Measurements from ENCODE around the gene NALCN. TPM values are rescaled to one million over a fixed set of nuclear protein-coding genes. Genes with fewer than 3 reads are reported as not detected.

The NALCN gene
- total RNA-seq = 0.19 and 0.34 TPM in 2 replicates

DNA sequence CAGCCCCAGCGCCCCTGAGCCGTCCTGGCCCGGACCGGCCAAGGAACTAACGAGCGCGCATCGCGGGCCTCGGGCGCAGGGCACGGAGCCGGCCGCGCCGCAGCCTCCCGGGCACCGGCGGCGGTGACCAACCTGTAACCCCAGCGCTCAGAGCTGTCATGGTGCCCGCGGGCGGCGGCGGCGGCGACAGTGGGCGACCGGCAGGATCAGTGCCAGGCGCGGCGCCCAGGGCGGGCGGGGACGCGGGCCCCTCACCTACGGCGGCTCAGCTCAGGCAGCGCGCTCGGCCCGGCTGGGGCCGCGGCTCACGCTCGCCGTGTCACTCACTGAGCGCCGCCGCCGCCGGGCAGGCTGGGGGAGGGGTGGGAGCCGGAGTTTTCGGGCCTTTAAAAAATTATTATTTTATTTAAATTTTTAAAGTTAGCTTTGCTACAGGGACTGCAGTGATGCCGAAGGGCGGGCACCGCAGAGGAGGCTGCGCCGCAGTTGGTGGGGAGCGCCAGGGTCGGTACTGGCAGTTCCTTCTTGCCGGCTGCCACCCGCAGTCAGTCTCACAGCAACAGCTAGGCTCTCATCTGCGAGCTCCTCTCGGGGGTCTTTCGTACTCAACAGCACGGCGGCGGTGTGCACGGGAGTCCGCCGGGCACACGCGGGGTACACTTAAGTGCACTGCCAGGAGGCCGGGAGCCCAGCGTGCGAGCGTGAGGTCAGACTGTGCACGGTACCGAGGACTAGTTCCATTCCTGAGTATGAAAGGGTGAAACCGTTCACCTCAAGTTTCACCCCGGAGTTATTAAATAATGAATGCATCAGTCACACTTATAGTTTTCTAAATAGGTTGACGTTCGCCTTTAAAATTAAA is at the start of gene NALCN:
Gene NALCN, minus strand, starts transcription at position 328 of the 862 bp plus-strand sequence. CDS start 17,382 bp downstream, outside the sequence.

DNA sequence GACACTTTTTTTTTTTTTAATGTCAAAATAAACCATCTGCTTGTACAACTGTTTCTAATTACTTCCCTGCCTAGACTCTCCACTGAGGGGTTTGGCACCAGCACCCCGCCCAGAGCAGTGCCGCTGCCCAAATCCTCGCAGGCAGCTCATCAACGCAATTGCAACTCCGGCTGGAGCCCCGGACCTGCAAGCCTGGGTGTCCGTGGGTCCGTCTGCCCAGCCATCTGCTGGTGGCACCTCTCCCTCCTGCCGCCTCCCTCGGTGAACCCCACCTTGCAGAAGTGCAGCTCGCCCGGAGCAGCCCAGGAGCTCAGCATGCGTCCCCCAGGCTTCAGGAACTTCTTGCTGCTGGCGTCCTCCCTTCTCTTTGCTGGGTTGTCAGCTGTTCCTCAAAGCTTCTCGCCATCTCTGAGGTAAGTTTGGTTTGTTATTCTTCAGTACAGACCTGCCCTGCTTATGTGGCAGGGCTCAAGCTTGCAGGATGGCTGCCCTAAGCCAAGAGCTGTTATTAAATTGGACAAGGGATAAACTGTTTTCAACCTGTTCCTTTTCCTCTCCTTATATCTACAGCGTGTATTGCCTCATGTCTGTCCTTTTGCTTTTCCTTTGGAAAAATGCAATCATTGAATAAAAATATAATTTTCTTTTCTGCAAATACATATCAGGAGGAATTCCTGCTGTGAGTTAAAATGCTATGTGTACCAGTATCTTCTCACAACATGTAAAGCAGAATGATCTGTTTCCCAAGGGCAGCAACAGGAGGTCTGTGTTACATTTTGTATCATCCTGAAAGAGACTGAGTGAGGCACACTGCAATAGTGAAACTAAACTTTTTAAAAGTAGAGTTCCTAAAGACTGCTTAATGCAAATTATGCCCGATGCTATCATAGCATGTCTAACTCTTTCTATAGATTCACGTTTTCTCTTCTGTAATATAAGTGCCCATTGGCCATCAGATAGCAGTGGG is 36.5 kb upstream of the NALCN start, which contains the start of gene ITGBL1:
Gene ITGBL1, plus strand, starts transcription at position 157 of the 967 bp plus-strand sequence. Its CDS starts 159 bp downstream, at position 316.

Other genes starting within 250 kb of the NALCN start
- gene ITGBL1, start 36.2 kb upstream of the NALCN start, total RNA-seq = 22.6 and 23.1 TPM in 2 replicates

All from cardiac ventricle fibroblast (primary cell).